ENCODE measurements around the gene KIR3DL2.

KIR3DL2 gene

GRCh38 chr19:54871696-54872095 lies 21.5 kb downstream of the KIR3DL2 start:
- TF ChIP-seq CTCF (IDR thresholded peaks at IDR 0.05; ENCODE audit: low read depth, low read length), result no peak
- no peak for DNase-seq (ENCODE audit: extremely low read depth, low read depth)

GRCh38 chr19:54873990-54874389 lies 23.7 kb downstream of the KIR3DL2 start, which contains the start of gene FCAR:
FCAR (plus strand) TSS chr19:54874235; CDS start chr19:54874290, 55 bp downstream.
- DNase-seq (ENCODE audit: extremely low read depth, low read depth), result no peak
- no peak for TF ChIP-seq CTCF (IDR thresholded peaks at IDR 0.05; ENCODE audit: low read depth, low read length)

GRCh38 chr19:54875506-54875905 lies 25.3 kb downstream of the KIR3DL2 start:
- no peak for DNase-seq (ENCODE audit: extremely low read depth, low read depth)
- no peak for TF ChIP-seq CTCF (IDR thresholded peaks at IDR 0.05; ENCODE audit: low read depth, low read length)

GRCh38 chr19:54877471-54877870 lies 27.2 kb downstream of the KIR3DL2 start:
- DNase-seq (ENCODE audit: extremely low read depth, low read depth), result no peak
- TF ChIP-seq CTCF (IDR thresholded peaks at IDR 0.05; ENCODE audit: low read depth, low read length), result no peak

GRCh38 chr19:54881884-54882283 lies 31.6 kb downstream of the KIR3DL2 start:
- TF ChIP-seq CTCF (IDR thresholded peaks at IDR 0.05; ENCODE audit: low read depth, low read length), result no peak
- no peak for DNase-seq (ENCODE audit: extremely low read depth, low read depth)

- no peak for DNase-seq (ENCODE audit: extremely low read depth, low read depth)
- no peak for TF ChIP-seq CTCF (IDR thresholded peaks at IDR 0.05; ENCODE audit: low read depth, low read length)
Observed at GRCh38 chr19:54882758-54883157, 32.5 kb downstream of the KIR3DL2 start.

GRCh38 chr19:54883228-54883627 lies 33.0 kb downstream of the KIR3DL2 start:
- DNase-seq (ENCODE audit: extremely low read depth, low read depth), result no peak
- TF ChIP-seq CTCF (IDR thresholded peaks at IDR 0.05; ENCODE audit: low read depth, low read length), result no peak

All from AG09319 (cell line).